ENCODE results near the gene ANGEL1. TPM values are rescaled to one million over a fixed set of nuclear protein-coding genes. Genes with fewer than 3 reads are reported as not detected.

The ANGEL1 gene
- total and polyA plus RNA-seq, 2 donors from 2014 or later = 6.3 to 21.5 TPM

GRCh38 chr14:76774821-76775694 lies 37.6 kb downstream of the ANGEL1 start:
- no peak overlapping the region for H3K27ac ChIP-seq (ENCODE audit: low read depth in 2 of 2, low read length in 2 of 2)
- H3K4me3 ChIP-seq (ENCODE audit: low read length in 3 of 3) = no peak overlapping the region
- H3K9me3 ChIP-seq (ENCODE audit: control insufficient read depth in 2 of 3, insufficient read depth in 1 of 3, low read length in 3 of 3) = no peaks in the 10 kb centered on the region
- no peak for FAIRE-seq
- peaks cover 4 to 15% (median 4%) of the 10 kb centered on the region in 3 donors for H3K4me1 ChIP-seq (ENCODE audit: control insufficient read depth in 2 of 3, insufficient read depth in 2 of 3, low read depth in 1 of 3, low read length in 3 of 3)
- DNase-seq = peak in 3 of 5 donors; percentile 6 to 46 (median 26)
- no peaks in the 10 kb centered on the region for H3K27me3 ChIP-seq (ENCODE audit: control insufficient read depth, insufficient read depth, low read length)
- intact Hi-C loops (cut with DNase I) = no loop called here
- no peak overlapping the region for H3K9ac ChIP-seq (ENCODE audit: low read length in 3 of 3)
- H3K36me3 ChIP-seq (ENCODE audit: control insufficient read depth in 2 of 3, insufficient read depth in 3 of 3, low read length in 3 of 3) = no peaks in the 10 kb centered on the region
- no peak for TF ChIP-seq CTCF (IDR thresholded peaks at IDR 0.05; ENCODE audit: borderline replicate concordance, extremely low read depth, insufficient read depth)

GRCh38 chr14:76773956-76774820 lies 38.5 kb downstream of the ANGEL1 start:
- FAIRE-seq = no peak
- TF ChIP-seq CTCF (IDR thresholded peaks at IDR 0.05; ENCODE audit: borderline replicate concordance, extremely low read depth, insufficient read depth) = no peak

GRCh38 chr14:76773188-76773885 lies 39.3 kb downstream of the ANGEL1 start:
- intact Hi-C loops (cut with DNase I) = no loop called here

More at GRCh38 chr14:76773956-76774820, 38.5 kb downstream of the ANGEL1 start:
- Histone ChIP-seq H3K27me3 (ENCODE audit: control insufficient read depth, insufficient read depth, low read length) (no peaks in the 10 kb centered on the region), H3K27ac (ENCODE audit: low read depth in 2 of 2, low read length in 2 of 2) (peak overlapping the region in 1 of 2 donors; percentile 58), H3K4me3 (ENCODE audit: low read length in 3 of 3) (no peak overlapping the region), H3K36me3 (ENCODE audit: control insufficient read depth in 2 of 3, insufficient read depth in 3 of 3, low read length in 3 of 3) (no peaks in the 10 kb centered on the region), H3K9ac (ENCODE audit: low read length in 3 of 3) (no peak overlapping the region), H3K4me1 (ENCODE audit: control insufficient read depth in 2 of 3, insufficient read depth in 2 of 3, low read depth in 1 of 3, low read length in 3 of 3) (peaks cover 4 to 15% (median 4%) of the 10 kb centered on the region in 3 donors), H3K9me3 (ENCODE audit: control insufficient read depth in 2 of 3, insufficient read depth in 1 of 3, low read length in 3 of 3) (no peaks in the 10 kb centered on the region)
- peak in 3 of 5 donors; percentile 5 to 43 (median 42) for DNase-seq
- intact Hi-C loops (cut with DNase I) = no loop called here

More at GRCh38 chr14:76773188-76773885, 39.3 kb downstream of the ANGEL1 start:
- H3K9ac ChIP-seq (ENCODE audit: low read length in 3 of 3) = no peak overlapping the region
- DNase-seq = peak in 4 of 5 donors; percentile 19 to 89 (median 56)
- TF ChIP-seq CTCF (IDR thresholded peaks at IDR 0.05; ENCODE audit: borderline replicate concordance, extremely low read depth, insufficient read depth) = no peak
- H3K4me3 ChIP-seq (ENCODE audit: low read length in 3 of 3) = no peak overlapping the region
- no peak for FAIRE-seq
- H3K4me1 ChIP-seq (ENCODE audit: control insufficient read depth in 2 of 3, insufficient read depth in 2 of 3, low read depth in 1 of 3, low read length in 3 of 3) = peaks cover 4 to 16% (median 7%) of the 10 kb centered on the region in 3 donors
- peak overlapping the region; percentile 73 to 91 for H3K27ac ChIP-seq (ENCODE audit: low read depth in 2 of 2, low read length in 2 of 2)
- no peaks in the 10 kb centered on the region for H3K27me3 ChIP-seq (ENCODE audit: control insufficient read depth, insufficient read depth, low read length)
- H3K36me3 ChIP-seq (ENCODE audit: control insufficient read depth in 2 of 3, insufficient read depth in 3 of 3, low read length in 3 of 3) = no peaks in the 10 kb centered on the region
- H3K9me3 ChIP-seq (ENCODE audit: control insufficient read depth in 2 of 3, insufficient read depth in 1 of 3, low read length in 3 of 3) = no peaks in the 10 kb centered on the region
